Measurements from ENCODE around the gene UBAC1.

- TF ChIP-seq CTCF (IDR thresholded peaks at IDR 0.05; ENCODE audit: low read depth, low read length, missing input control) (no peak), ZBTB33 (IDR thresholded peaks at IDR 0.05) (no peak), JUND (IDR thresholded peaks at IDR 0.05) (no peak), TAF1 (conservative IDR thresholded peaks at IDR 0.05) (no peak), RXRA (IDR thresholded peaks at IDR 0.05) (no peak), RAD21 (IDR thresholded peaks at IDR 0.05) (no peak), HNF4A (conservative IDR thresholded peaks at IDR 0.05) (no peak)
- TF ChIP-seq, protein P1, sequence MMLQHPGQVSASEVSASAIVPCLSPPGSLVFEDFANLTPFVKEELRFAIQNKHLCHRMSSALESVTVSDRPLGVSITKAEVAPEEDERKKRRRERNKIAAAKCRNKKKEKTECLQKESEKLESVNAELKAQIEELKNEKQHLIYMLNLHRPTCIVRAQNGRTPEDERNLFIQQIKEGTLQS (IDR thresholded peaks at IDR 0.05): no peak
Measured at GRCh38 chr9:136002881-136003280, 41.7 kb upstream of the UBAC1 start.

Data from liver (tissue), 3 donors.